GM23338 (cell line): ENCODE measurements around the gene BANK1. TPM values are rescaled to one million over a fixed set of nuclear protein-coding genes. Genes with fewer than 3 reads are reported as not detected.

ENCODE experiments used
- ATAC-seq: fragments of 200-7000 bp; cut with Tn5 transposase; 3 replicates; pipeline ENCODE4 v1.9.1; 2020
- DNase-seq: peaks from one replicate; pipeline ENCODE4 v3.0.0-alpha.2; 2015; ENCODE audit warnings: low spot score
- H2AFZ ChIP-seq: fragments of 200-600 bp; sonication (generic); 2 replicates; pipeline ENCODE4 v1.8.0; 2016; ENCODE audit warnings: antibody characterized with exemption, mild to moderate bottlenecking, moderate library complexity
- H3F3A ChIP-seq: fragments of 200-600 bp; sonication (generic); replicated peaks from 2 replicates; pipeline ENCODE4 v1.8.0; 2017; ENCODE audit warnings: antibody characterized with exemption, mixed run types, low read depth
- H3K27ac ChIP-seq: fragments of 200-600 bp; sonication (generic); 2 replicates; pipeline ENCODE4 v1.6.1; 2016; ENCODE audit warnings: low read depth
- H3K27me3 ChIP-seq: fragments of 200-600 bp; sonication (generic); 2 replicates; pipeline ENCODE4 v1.8.0; 2016; ENCODE audit warnings: mild to moderate bottlenecking, mixed run types, moderate library complexity; ENCODE audit not compliant: insufficient read depth
- H3K36me3 ChIP-seq: fragments of 200-600 bp; sonication (generic); 2 replicates; pipeline ENCODE4 v1.8.0; 2016; ENCODE audit warnings: mild to moderate bottlenecking; ENCODE audit not compliant: insufficient read depth
- H3K4me1 ChIP-seq: fragments of 200-600 bp; sonication (generic); 2 replicates; pipeline ENCODE4 v1.8.0; 2016; ENCODE audit warnings: mild to moderate bottlenecking, moderate library complexity; ENCODE audit not compliant: insufficient read depth
- H3K4me2 ChIP-seq: fragments of 200-600 bp; sonication (generic); 2 replicates; pipeline ENCODE4 v1.7.1; 2017; ENCODE audit warnings: mixed run types
- H3K4me3 ChIP-seq: fragments of 200-600 bp; sonication (generic); 2 replicates; pipeline ENCODE4 v1.6.1; 2016; ENCODE audit warnings: mixed run types
- H3K79me2 ChIP-seq: fragments of 200-600 bp; sonication (generic); replicated peaks from 2 replicates; pipeline ENCODE4 v1.8.0; 2017; ENCODE audit warnings: mild to moderate bottlenecking; ENCODE audit not compliant: insufficient read depth
- H3K9me2 ChIP-seq: fragments of 200-600 bp; sonication (generic); 2 replicates; pipeline ENCODE4 v1.8.0; 2017; ENCODE audit not compliant: insufficient read depth
- H4K20me1 ChIP-seq: fragments of 200-600 bp; sonication (generic); replicated peaks from 2 replicates; pipeline ENCODE4 v1.8.0; 2017; ENCODE audit warnings: mild to moderate bottlenecking; ENCODE audit not compliant: insufficient read depth
- H3K27ac Mint-ChIP-seq: 2 replicates; pipeline ENCODE4 v1.8.0; 2020; ENCODE audit warnings: inconsistent platforms, mild to moderate bottlenecking, moderate library complexity, mixed read lengths
- H3K27me3 Mint-ChIP-seq: 3 replicates; pipeline ENCODE4 v1.8.0; 2022; ENCODE audit warnings: low read depth, mild to moderate bottlenecking, moderate library complexity, mixed read lengths, inconsistent platforms; ENCODE audit not compliant: insufficient read depth, poor library complexity
- H3K36me3 Mint-ChIP-seq: 3 replicates; pipeline ENCODE4 v1.8.0; 2021; ENCODE audit warnings: low read depth, mild to moderate bottlenecking, inconsistent platforms, moderate library complexity, mixed read lengths
- H3K4me1 Mint-ChIP-seq: 3 replicates; pipeline ENCODE4 v1.8.0; 2020; ENCODE audit warnings: mild to moderate bottlenecking, inconsistent platforms, mixed read lengths
- H3K4me3 Mint-ChIP-seq: 3 replicates; pipeline ENCODE4 v1.8.0; 2021; ENCODE audit warnings: moderate library complexity, mild to moderate bottlenecking, inconsistent platforms, mixed read lengths
- H3K9me3 Mint-ChIP-seq: 3 replicates; pipeline ENCODE4 v1.8.0; 2020; ENCODE audit warnings: moderate library complexity, mild to moderate bottlenecking, inconsistent platforms, mixed read lengths
- CREB1 ChIP-seq: fragments of 250-450 bp; sonication (Bioruptor Pico); IDR thresholded peaks from 2 replicates; pipeline ENCODE4 v1.5.0; 2020; ENCODE audit warnings: low read depth, mild to moderate bottlenecking, moderate library complexity
- EZH2 ChIP-seq: fragments of 200-600 bp; sonication (generic); IDR thresholded peaks from one replicate; pipeline ENCODE4 v1.8.0; 2017; ENCODE audit warnings: antibody characterized with exemption, mild to moderate bottlenecking, low read depth; ENCODE audit not compliant: unreplicated experiment
- EZH2phosphoT487 ChIP-seq: fragments of 200-600 bp; sonication (generic); IDR thresholded peaks from one replicate; pipeline ENCODE4 v1.8.1; 2018; ENCODE audit warnings: antibody characterized with exemption; ENCODE audit not compliant: unreplicated experiment
- JUNB ChIP-seq: IDR thresholded peaks from one replicate; pipeline ENCODE4 v1.6.1; 2016; ENCODE audit warnings: antibody characterized with exemption; ENCODE audit not compliant: unreplicated experiment
- POLR2AphosphoS5 ChIP-seq: IDR thresholded peaks from 2 replicates; pipeline ENCODE4 v1.6.1; 2016; ENCODE audit warnings: antibody characterized with exemption, low read depth
- STAT1 ChIP-seq: IDR thresholded peaks from one replicate; pipeline ENCODE4 v1.6.1; 2016; ENCODE audit warnings: antibody characterized with exemption; ENCODE audit not compliant: unreplicated experiment
- ZNF114 ChIP-seq: fragments of 250-450 bp; sonication (Bioruptor Pico); IDR thresholded peaks from 2 replicates; pipeline ENCODE4 v1.5.0; 2020; ENCODE audit warnings: mild to moderate bottlenecking, moderate library complexity
- ZNF331 ChIP-seq: fragments of 250-450 bp; sonication (Bioruptor Pico); IDR thresholded peaks from 2 replicates; pipeline ENCODE4 v1.5.0; 2020; ENCODE audit warnings: low read depth, mild to moderate bottlenecking, moderate library complexity
- polyA plus RNA-seq: library from polyadenylated mRNA; unstranded; fragments of >200 nt; fragmentation: Nextera tagmentation; extraction: Ambion mirVana; gene quantifications from 2 replicates; pipeline ENCODE4 v1.2.1, GENCODE V29; 2016
- total RNA-seq: library from RNA; depleted of rRNA; stranded (reverse); fragments of >200 nt; shearing (Covaris generic); gene quantifications from 2 replicates; pipeline ENCODE4 v1.2.3, GENCODE V29; 2014
- TF ChIP-seq, protein P1 (sequence below): fragments of 250-450 bp; sonication (Bioruptor Pico); IDR thresholded peaks from 2 replicates; pipeline ENCODE4 v1.5.0; 2020; ENCODE audit warnings: mild to moderate bottlenecking, moderate library complexity
- TF ChIP-seq, protein P2 (sequence below), 2 experiments: fragments of 200-600 bp in 1 of 2; sonication (generic) in 1 of 2; conservative IDR thresholded peaks; 2 replicates each; pipeline versions ENCODE4 v1.5.1 to v1.6.1; 2016 to 2017; ENCODE audit warnings: antibody characterized with exemption in 2 of 2, low read depth in 2 of 2, mild to moderate bottlenecking in 2 of 2, moderate library complexity in 1 of 2
- TF ChIP-seq, protein P3 (sequence below): IDR thresholded peaks from 2 replicates; pipeline ENCODE4 v1.6.1; 2016; ENCODE audit warnings: antibody characterized with exemption

Gene BANK1
- total and polyA plus RNA-seq, 2 experiments from 2014 or later, result 0.86 to 0.87 TPM

DNA sequence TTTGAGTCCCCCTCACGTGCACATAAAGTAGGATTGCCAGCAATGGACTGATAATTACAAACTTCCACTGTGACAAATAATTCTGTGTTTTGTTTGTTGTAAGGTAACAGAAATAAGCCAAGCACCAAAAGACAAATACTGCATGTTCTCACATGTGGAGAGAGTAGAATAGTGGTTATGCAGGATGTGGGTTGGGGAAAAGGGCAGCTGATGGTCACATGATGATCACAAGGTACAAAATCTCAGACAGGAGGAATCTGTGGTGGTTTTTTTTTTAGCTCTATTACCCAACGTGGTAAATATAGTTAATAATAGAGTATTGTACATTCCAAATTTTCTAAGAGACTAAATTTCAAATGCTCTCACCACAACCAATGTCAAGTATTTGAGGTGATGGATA is 182.3 kb downstream of the BANK1 start:
- Histone ChIP-seq H3K4me3 (no peak overlapping the region), H3K27ac (no peak overlapping the region), H4K20me1 (no peaks in the 10 kb centered on the region), H3K9me2 (no peaks in the 10 kb centered on the region), H3K27me3 (no peaks in the 10 kb centered on the region), H3K4me2 (no peak overlapping the region), H3K79me2 (no peaks in the 10 kb centered on the region), H3F3A (no peaks in the 10 kb centered on the region), H3K36me3 (no peaks in the 10 kb centered on the region), H2AFZ (no peak overlapping the region), H3K4me1 (no peaks in the 10 kb centered on the region)
- Mint-ChIP-seq H3K4me1 (peaks cover 8% of the 10 kb centered on the region; the same call in 2 of the 3 replicates), H3K9me3 (no peaks in the 10 kb centered on the region), H3K27me3 (no peaks in the 10 kb centered on the region), H3K36me3 (no peaks in the 10 kb centered on the region), H3K27ac (no peak overlapping the region), H3K4me3 (no peak overlapping the region)
- DNase-seq (no peak), ATAC-seq (no peak)
- TF ChIP-seq CREB1 (CRISPR knock-in tag) (no peak), STAT1 (no peak), ZNF114 (no peak), POLR2AphosphoS5 (no peak), EZH2phosphoT487 (no peak), JUNB (no peak), EZH2 (no peak), ZNF331 (CRISPR knock-in tag) (no peak)
- TF ChIP-seq, protein P1, sequence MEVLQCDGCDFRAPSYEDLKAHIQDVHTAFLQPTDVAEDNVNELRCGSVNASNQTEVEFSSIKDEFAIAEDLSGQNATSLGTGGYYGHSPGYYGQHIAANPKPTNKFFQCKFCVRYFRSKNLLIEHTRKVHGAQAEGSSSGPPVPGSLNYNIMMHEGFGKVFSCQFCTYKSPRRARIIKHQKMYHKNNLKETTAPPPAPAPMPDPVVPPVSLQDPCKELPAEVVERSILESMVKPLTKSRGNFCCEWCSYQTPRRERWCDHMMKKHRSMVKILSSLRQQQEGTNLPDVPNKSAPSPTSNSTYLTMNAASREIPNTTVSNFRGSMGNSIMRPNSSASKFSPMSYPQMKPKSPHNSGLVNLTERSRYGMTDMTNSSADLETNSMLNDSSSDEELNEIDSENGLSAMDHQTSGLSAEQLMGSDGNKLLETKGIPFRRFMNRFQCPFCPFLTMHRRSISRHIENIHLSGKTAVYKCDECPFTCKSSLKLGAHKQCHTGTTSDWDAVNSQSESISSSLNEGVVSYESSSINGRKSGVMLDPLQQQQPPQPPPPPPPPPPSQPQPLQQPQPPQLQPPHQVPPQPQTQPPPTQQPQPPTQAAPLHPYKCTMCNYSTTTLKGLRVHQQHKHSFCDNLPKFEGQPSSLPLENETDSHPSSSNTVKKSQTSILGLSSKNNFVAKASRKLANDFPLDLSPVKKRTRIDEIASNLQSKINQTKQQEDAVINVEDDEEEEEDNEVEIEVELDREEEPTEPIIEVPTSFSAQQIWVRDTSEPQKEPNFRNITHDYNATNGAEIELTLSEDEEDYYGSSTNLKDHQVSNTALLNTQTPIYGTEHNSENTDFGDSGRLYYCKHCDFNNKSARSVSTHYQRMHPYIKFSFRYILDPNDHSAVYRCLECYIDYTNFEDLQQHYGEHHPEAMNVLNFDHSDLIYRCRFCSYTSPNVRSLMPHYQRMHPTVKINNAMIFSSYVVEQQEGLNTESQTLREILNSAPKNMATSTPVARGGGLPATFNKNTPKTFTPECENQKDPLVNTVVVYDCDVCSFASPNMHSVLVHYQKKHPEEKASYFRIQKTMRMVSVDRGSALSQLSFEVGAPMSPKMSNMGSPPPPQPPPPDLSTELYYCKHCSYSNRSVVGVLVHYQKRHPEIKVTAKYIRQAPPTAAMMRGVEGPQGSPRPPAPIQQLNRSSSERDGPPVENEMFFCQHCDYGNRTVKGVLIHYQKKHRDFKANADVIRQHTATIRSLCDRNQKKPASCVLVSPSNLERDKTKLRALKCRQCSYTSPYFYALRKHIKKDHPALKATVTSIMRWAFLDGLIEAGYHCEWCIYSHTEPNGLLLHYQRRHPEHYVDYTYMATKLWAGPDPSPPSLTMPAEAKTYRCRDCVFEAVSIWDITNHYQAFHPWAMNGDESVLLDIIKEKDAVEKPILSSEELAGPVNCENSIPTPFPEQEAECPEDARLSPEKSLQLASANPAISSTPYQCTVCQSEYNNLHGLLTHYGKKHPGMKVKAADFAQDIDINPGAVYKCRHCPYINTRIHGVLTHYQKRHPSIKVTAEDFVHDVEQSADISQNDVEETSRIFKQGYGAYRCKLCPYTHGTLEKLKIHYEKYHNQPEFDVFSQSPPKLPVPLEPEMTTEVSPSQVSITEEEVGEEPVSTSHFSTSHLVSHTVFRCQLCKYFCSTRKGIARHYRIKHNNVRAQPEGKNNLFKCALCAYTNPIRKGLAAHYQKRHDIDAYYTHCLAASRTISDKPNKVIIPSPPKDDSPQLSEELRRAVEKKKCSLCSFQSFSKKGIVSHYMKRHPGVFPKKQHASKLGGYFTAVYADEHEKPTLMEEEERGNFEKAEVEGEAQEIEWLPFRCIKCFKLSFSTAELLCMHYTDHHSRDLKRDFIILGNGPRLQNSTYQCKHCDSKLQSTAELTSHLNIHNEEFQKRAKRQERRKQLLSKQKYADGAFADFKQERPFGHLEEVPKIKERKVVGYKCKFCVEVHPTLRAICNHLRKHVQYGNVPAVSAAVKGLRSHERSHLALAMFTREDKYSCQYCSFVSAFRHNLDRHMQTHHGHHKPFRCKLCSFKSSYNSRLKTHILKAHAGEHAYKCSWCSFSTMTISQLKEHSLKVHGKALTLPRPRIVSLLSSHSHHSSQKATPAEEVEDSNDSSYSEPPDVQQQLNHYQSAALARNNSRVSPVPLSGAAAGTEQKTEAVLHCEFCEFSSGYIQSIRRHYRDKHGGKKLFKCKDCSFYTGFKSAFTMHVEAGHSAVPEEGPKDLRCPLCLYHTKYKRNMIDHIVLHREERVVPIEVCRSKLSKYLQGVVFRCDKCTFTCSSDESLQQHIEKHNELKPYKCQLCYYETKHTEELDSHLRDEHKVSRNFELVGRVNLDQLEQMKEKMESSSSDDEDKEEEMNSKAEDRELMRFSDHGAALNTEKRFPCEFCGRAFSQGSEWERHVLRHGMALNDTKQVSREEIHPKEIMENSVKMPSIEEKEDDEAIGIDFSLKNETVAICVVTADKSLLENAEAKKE (CRISPR knock-in tag), result no peak
- TF ChIP-seq, protein P2, sequence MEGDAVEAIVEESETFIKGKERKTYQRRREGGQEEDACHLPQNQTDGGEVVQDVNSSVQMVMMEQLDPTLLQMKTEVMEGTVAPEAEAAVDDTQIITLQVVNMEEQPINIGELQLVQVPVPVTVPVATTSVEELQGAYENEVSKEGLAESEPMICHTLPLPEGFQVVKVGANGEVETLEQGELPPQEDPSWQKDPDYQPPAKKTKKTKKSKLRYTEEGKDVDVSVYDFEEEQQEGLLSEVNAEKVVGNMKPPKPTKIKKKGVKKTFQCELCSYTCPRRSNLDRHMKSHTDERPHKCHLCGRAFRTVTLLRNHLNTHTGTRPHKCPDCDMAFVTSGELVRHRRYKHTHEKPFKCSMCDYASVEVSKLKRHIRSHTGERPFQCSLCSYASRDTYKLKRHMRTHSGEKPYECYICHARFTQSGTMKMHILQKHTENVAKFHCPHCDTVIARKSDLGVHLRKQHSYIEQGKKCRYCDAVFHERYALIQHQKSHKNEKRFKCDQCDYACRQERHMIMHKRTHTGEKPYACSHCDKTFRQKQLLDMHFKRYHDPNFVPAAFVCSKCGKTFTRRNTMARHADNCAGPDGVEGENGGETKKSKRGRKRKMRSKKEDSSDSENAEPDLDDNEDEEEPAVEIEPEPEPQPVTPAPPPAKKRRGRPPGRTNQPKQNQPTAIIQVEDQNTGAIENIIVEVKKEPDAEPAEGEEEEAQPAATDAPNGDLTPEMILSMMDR (conservative IDR thresholded peaks at IDR 0.05; ENCODE audit: low read depth in 2 of 2), result no peak
- TF ChIP-seq, protein P3, sequence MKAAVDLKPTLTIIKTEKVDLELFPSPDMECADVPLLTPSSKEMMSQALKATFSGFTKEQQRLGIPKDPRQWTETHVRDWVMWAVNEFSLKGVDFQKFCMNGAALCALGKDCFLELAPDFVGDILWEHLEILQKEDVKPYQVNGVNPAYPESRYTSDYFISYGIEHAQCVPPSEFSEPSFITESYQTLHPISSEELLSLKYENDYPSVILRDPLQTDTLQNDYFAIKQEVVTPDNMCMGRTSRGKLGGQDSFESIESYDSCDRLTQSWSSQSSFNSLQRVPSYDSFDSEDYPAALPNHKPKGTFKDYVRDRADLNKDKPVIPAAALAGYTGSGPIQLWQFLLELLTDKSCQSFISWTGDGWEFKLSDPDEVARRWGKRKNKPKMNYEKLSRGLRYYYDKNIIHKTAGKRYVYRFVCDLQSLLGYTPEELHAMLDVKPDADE, result no peak
